C1 segment of cervical spinal cord (tissue), 14 donors: ENCODE results near the gene DNAAF2.
A peak's percentile ranks its signal among the peaks of the same experiment; 100 is the strongest.
"Not testable (repeated sequence)": the region's sequence is repeated elsewhere in the genome, so short reads cannot be mapped to it uniquely, and the experiment has no call there.

Experiments
- DNase-seq, 14 donors: peaks; one replicate each; lab custom pipeline; 2025; lab: John Stamatoyannopoulos, UW

DNAAF2 gene

DNA sequence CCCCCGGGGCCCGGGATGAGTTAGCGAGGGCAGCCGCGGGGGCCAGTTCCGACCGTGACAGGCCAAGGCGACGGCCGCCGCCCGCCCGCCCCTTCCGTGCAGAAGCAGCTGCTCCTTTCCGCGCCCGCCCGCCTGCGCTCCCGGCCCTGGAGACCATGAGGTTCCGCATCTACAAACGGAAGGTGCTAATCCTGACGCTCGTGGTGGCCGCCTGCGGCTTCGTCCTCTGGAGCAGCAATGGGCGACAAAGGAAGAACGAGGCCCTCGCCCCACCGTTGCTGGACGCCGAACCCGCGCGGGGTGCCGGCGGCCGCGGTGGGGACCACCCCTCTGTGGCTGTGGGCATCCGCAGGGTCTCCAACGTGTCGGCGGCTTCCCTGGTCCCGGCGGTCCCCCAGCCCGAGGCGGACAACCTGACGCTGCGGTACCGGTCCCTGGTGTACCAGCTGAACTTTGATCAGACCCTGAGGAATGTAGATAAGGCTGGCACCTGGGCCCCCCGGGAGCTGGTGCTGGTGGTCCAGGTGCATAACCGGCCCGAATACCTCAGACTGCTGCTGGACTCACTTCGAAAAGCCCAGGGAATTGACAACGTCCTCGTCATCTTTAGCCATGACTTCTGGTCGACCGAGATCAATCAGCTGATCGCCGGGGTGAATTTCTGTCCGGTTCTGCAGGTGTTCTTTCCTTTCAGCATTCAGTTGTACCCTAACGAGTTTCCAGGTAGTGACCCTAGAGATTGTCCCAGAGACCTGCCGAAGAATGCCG is 13.7 kb downstream of the DNAAF2 start:
- peak in 8 of 14 donors; percentile 35 to 79 (median 62) for DNase-seq

GRCh38 chr14:49620182-49621113 is 14.6 kb downstream of the DNAAF2 start, which contains the start of the genes MGAT2 and RPL36AL:
TSS of gene MGAT2 (plus strand) at chr14:49620799. CDS start at chr14:49621269, 470 bp downstream.
TSS of gene RPL36AL (minus strand) at chr14:49620626. CDS start at chr14:49619104, 1,522 bp downstream.
- peak; percentile 77 to 99 (median 96) for DNase-seq

GRCh38 chr14:49619730-49620129 is 15.3 kb downstream of the DNAAF2 start:
- DNase-seq: no peak

DNA sequence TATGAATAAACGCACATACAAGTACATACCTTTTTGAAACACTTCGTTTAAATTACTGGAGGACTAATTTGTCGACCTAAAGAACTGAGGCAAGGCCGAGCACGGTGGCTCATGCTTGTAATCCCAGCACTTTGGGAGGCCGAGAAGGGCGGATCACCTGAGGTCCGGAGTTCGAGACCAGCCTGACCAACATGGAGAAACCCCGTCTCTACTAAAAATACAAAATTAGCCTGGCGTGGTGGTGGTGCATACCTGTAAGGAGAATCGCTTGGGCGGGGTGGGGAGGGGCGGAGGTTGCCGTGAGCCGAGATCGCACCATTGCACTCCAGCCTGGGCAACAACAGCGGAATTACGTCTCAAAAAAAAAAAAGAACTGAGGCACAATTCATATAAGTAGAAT is 15.8 kb downstream of the DNAAF2 start:
- not testable (repeated sequence) for DNase-seq

- DNase-seq: no peak
Measured at GRCh38 chr14:49617852-49618519, 17.1 kb downstream of the DNAAF2 start.

DNA sequence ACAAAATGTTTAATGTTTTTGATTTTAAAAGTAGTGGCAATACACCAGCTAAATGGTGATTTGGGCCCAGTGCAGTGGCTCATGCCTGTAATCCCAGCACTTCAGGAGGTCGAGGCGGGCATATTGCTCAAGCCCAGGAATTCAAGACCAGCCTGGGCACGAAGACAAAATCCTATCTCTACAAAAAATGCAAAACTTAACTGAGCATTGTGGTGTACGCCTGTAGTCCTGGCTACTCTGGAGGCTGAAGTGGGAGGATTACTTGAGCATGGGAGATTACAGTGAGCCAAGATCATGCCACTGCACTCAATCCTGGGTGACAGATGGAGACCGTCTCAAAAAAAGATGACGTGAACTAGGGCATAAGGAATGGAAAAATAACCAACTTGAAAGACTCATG is 19.3 kb downstream of the DNAAF2 start:
- no peak for DNase-seq

GRCh38 chr14:49614196-49614595 is 20.8 kb downstream of the DNAAF2 start:
- DNase-seq: no peak

DNA sequence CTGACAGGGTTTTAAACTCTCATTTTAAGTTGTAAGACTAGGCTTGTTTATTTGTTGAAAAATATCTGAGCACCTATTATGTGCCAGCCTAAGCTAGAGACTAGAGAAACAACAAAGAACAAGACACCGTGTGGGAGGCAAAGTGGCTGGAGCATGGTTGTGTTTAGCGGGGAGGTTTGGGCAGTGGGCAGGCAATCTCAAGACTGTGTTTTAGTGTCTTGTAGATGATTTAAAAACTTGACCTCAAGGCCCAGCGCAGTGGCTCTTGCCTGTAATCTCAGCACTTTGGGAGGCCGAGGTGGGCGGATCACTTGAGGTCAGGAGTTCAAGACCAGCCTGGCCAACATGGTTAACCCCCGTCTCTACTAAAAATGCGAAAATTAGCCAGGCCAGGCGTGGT is 22.4 kb downstream of the DNAAF2 start:
- DNase-seq: no peak

DNA sequence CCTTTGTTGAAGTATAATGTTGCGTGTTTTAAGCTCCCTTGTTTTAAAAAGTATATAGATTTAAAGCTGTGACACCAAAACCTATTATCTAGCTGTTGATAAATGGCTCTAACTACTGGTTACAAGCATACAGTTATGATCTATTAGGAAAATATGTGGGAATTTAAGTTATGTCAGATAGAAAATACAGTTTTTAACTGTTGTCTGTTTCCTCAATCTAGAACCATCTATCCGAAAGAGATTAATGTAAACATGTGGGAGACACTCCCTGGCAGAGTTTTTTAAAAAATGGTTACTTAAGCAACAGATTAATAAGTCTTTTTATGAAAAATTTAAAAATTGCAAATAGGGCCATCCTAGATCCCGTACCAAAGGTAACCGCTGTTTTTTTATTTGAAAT is 22.8 kb downstream of the DNAAF2 start:
- no peak for DNase-seq

DNA sequence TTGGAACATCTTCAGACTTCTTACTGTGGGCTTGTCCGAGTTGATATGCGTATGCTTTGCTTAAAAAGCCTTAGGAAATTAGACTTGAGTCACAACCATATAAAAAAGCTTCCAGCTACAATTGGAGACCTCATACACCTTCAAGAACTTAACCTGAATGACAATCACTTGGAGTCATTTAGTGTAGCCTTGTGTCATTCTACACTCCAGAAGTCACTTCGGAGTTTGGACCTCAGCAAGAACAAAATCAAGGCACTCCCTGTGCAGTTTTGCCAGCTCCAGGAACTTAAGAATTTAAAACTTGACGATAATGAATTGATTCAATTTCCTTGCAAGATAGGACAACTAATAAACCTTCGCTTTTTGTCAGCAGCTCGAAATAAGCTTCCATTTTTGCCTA is 27.5 kb downstream of the DNAAF2 start:
- no peak for DNase-seq

- peak; percentile 50 to 86 (median 68) for DNase-seq
Measured at GRCh38 chr14:49598485-49599300, 36.4 kb downstream of the DNAAF2 start, which contains the start of gene LRR1. TSS of gene LRR1 (plus strand) at chr14:49598940. CDS start at chr14:49599021, 81 bp downstream.

DNA sequence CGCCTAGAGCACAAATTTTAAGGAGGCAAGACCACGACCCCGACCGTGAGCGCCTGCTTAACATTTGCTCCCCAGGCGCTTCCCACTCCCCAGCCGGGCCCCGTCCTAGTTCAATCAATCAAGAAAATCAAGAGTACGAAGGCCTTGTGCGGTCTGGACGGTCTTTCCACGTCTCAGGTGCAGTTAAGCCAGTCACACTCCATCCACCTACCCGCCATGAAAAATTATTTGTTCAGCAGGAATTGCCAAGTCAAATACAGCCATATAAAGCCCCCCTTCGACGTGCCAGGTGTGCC is 36.9 kb downstream of the DNAAF2 start:
- DNase-seq: peak in 3 of 14 donors; percentile 31 to 44 (median 33)

DNA sequence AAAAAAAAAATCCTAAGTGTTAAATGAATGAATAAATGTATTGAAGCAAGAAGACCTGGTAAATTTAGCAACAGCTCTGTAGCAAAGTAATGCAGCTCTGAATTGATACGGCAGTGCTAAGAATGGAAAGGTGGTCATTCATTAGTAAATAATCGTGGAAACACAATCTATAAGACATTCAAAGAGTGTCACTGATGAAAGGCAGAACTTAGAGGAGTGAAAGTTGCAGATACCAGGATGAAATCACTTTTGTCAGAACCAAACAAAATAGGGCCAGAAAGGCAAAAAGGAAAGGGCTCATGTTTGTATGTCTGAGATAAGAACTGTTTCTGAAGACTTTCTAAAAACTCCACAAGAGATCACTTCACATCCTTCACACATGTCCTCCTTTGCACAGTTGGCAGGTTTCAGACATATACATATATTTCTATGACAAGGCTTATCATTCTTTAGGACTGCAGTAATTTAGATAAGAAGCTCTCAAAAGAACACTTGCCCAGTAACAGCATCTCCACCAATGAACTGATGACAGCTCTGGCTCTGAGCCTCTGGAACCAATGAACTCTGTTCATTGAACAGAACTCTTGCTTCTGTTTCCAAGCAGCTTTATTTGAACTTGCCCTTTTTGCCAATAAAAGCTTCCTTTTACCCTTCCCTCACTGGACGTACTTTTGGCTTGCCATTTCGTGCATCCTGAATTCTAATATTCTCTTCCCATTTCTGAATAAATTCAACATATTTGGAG is 40.5 kb downstream of the DNAAF2 start:
- peak in 2 of 14 donors; percentile 1 to 6 for DNase-seq

- DNase-seq: no peak
Measured at GRCh38 chr14:49593016-49593415, 42.0 kb downstream of the DNAAF2 start.

- no peak for DNase-seq
Measured at GRCh38 chr14:49589387-49589786, 45.7 kb downstream of the DNAAF2 start.

DNA sequence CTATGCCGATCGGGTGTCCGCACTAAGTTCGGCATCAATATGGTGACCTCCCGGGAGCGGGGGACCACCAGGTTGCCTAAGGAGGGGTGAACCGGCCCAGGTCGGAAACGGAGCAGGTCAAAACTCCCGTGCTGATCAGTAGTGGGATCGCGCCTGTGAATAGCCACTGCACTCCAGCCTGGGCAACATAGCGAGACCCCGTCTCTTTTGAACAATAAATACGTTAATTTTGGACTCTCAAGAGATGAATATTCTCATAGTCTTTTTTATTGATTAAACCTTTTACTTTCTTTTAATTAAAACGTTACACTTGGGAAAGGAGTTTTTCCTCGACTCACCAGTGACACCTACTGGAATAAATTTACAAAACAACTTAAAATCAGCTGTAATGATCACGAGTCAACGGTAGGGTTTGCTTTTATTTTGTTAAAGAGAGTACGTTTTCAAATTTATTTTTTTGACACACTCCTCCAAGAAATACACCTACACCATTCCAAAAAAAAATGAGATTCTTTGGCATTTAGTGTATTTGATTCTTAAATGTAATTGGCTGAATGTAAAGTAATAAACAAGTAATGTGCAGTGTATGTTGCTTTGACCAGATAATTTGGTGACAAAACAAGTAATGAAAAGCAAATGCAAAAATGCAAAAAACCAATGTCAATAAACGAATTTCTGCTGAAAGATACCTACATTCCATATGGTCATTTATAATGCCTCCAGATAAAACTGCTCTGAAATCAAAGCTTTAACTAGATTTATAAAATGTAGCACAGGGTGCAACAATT is 48.2 kb downstream of the DNAAF2 start:
- peak in 5 of 14 donors; percentile 30 to 53 (median 38) for DNase-seq

DNA sequence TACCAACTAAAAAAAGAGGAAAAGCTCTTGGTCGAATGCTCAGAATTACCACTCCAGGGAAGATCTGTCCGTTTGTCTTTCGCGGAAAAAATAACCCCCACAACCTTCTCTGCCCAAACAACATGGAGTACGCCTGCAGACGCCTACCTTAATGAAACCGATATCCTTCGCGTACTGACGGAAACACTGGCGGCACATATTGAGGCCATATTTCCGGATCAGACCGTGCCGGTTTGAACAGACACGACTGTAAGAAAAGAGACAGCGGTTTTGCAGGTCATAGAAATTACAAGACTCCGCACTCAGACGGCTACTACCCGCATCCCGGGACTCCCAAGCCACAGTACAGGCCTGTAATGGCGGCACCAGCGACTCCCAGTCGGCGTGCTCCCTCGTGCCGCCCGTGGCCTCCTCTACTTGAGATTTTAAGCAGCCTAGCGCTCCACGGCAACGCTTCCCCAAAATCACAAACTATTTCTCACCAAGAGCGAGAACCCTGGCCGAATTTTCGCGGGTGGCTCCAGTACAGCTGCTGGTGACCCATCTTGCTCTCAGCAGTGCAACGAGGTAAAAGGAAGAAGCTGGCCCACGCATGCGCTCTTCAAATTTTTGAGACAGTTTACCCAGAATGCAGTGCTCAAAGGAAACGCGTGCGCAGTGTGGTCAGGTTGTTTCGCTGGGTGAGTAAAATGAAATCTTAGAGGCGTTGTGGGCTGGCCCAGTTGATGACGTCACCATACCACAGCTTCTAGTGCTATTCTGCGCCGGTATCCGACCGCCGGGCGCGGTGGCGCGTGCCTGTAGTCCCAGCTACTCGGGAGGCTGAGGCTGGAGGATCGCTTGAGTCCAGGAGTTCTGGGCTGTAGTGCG is 49.0 kb downstream of the DNAAF2 start, which contains the start of gene RPS29:
Gene RPS29 (minus strand): TSS at position 578 of the 870 bp plus-strand sequence. CDS start 34 bp downstream, at position 544.
- peak; percentile 71 to 98 (median 96) for DNase-seq

DNA sequence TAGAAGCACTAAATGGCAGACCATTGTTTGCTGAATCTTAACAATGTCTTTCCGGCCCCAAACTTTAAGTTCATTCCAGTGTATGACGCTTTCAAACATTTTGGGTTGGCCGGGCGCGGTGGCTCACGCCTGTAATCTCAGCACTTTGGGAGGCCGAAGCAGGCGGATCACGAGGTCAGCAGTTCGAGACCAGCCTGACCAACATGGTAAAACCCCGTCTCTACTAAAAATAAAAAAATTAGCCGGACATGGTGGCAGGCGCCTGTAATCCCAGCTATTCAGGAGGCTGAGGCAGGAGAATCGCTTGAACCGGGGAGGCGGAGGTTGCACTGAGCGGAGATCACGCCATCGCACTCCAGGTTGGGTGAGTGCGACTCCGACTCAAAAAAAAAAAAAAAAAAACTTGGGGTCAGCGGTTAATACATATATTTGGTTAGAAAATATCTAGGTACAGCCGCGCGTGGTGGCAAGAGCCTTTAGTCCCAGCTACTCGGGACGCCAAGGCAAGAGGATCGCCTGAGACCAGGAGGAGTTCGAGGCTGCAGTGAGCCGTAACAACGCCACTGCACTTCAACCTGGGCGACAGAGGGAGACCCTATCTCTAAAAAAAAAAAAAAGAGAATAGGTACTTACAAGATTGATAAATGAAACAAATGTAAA is 49.9 kb downstream of the DNAAF2 start:
- DNase-seq: not testable (repeated sequence)
